ENCODE results near the gene RNF213. TPM values are rescaled to one million over a fixed set of nuclear protein-coding genes. Genes with fewer than 3 reads are reported as not detected.

RNF213 gene
- total RNA-seq, 1 experiment from 2014 or later, result 71.4 TPM

DNA sequence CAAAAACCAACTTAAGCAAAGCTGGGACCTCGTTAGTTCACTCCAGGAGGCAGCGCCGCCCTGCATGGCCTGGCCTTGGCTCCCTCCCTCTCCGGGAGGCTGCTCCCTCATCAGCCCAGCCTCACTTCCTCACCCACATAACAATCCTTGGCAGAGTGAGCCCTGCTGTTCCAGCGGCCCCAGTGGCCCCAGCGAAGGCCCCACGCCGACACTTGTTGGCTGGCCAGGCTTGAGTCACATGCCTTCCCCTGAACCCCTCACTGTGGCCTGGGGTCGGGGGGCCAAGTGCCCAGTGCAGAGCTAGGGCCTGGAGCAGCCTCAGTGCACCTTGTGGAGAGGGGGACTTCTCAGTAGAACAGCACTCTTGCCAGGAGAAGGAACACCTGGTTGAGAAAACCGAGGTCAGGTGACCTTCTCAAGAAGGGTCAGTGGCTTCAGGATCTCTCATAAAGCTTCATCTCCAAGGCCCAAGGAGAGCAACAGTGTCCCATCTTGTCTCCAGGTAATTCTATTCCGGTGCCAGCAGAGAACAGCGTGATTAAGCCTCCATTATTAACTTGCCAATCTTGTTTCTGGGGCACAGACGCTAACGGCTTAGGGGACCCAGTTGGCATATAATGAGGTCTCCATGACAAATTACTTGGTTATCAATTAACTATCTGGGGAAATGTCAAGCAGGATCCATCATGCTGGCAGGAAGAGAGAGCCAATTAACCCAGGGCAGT lies 181.1 kb downstream of the RNF213 start:
- no TSS peak for BruUV-seq (replicated peaks)
- no peak overlapping the region for H2AFZ ChIP-seq (ENCODE audit: low read length)
- POLR2A ChIA-PET (ENCODE audit: unreplicated experiment), result no interaction called here

DNA sequence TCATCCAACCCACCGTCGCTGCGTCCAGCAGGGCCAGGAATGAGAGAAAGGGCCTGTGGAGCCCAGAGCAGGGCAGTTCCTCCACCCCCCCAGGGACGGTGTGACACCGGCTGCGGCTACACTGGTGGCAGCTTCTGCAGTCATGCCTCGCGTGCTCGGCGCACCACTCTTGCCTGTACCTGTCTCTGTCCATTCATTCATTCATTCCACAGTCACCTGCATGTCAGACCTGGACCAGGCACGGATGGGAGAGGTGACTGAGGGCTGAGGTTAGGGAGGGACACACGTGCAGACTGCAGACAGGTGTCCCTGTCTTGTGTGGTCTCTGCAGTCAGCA lies 181.6 kb downstream of the RNF213 start:
- ATAC-seq (no peak), DNase-seq (no peak)
- BruUV-seq (replicated peaks), result no TSS peak
- no peaks in the 10 kb centered on the region for H3F3A ChIP-seq (ENCODE audit: low read length, unreplicated experiment)
- H3K4me1 ChIP-seq (ENCODE audit: insufficient read depth, low read length), result no peaks in the 10 kb centered on the region
- ChIA-PET CTCF (no interaction called here), POLR2A (ENCODE audit: unreplicated experiment) (no interaction called here)
- H3K4me3 ChIP-seq (ENCODE audit: low read length), result no peak overlapping the region
- H3K27me3 ChIP-seq (ENCODE audit: low read length), result no peaks in the 10 kb centered on the region
- intact Hi-C loops (cut with micrococcal nuclease), result no loop called here
- no peak overlapping the region for H2AFZ ChIP-seq (ENCODE audit: low read length)
- TF ChIP-seq, protein P1, sequence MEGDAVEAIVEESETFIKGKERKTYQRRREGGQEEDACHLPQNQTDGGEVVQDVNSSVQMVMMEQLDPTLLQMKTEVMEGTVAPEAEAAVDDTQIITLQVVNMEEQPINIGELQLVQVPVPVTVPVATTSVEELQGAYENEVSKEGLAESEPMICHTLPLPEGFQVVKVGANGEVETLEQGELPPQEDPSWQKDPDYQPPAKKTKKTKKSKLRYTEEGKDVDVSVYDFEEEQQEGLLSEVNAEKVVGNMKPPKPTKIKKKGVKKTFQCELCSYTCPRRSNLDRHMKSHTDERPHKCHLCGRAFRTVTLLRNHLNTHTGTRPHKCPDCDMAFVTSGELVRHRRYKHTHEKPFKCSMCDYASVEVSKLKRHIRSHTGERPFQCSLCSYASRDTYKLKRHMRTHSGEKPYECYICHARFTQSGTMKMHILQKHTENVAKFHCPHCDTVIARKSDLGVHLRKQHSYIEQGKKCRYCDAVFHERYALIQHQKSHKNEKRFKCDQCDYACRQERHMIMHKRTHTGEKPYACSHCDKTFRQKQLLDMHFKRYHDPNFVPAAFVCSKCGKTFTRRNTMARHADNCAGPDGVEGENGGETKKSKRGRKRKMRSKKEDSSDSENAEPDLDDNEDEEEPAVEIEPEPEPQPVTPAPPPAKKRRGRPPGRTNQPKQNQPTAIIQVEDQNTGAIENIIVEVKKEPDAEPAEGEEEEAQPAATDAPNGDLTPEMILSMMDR (conservative IDR thresholded peaks at IDR 0.05; ENCODE audit: low read depth, low read length), result no peak
- TF ChIP-seq EZH2phosphoT487 (IDR thresholded peaks at IDR 0.05; ENCODE audit: borderline replicate concordance, low read length) (no peak), EZH2 (IDR thresholded peaks at IDR 0.05; ENCODE audit: low read length, unreplicated experiment) (no peak)
- no peak overlapping the region for H3K9ac ChIP-seq (ENCODE audit: low read length)
- H3K9me3 ChIP-seq (ENCODE audit: low read length), result no peaks in the 10 kb centered on the region
- H3K27ac ChIP-seq (ENCODE audit: low read length), result no peak overlapping the region
- H3K4me2 ChIP-seq (ENCODE audit: low read length), result no peak overlapping the region
- H3K36me3 ChIP-seq (ENCODE audit: low read depth, low read length), result no peaks in the 10 kb centered on the region
- H3K9me2 ChIP-seq (replicated peaks; ENCODE audit: low read length), result no peaks in the 10 kb centered on the region
- no peaks in the 10 kb centered on the region for H4K20me1 ChIP-seq (ENCODE audit: low read length)
- no peaks in the 10 kb centered on the region for H3K79me2 ChIP-seq (ENCODE audit: low read length)

More for the DNA sequence above, 181.1 kb downstream of the RNF213 start:
- H3K79me2 ChIP-seq (ENCODE audit: low read length), result no peaks in the 10 kb centered on the region
- no peak overlapping the region for H3K4me2 ChIP-seq (ENCODE audit: low read length)
- intact Hi-C loops (cut with micrococcal nuclease), result no loop called here
- TF ChIP-seq EZH2 (IDR thresholded peaks at IDR 0.05; ENCODE audit: low read length, unreplicated experiment), result no peak
- no peak for TF ChIP-seq EZH2phosphoT487 (IDR thresholded peaks at IDR 0.05; ENCODE audit: borderline replicate concordance, low read length)
- TF ChIP-seq, protein P1 (conservative IDR thresholded peaks at IDR 0.05; ENCODE audit: low read depth, low read length), result no peak
- no peak overlapping the region for H3K9ac ChIP-seq (ENCODE audit: low read length)
- no peak for ATAC-seq
- no peak overlapping the region for H3K4me3 ChIP-seq (ENCODE audit: low read length)
- H3K27ac ChIP-seq (ENCODE audit: low read length), result no peak overlapping the region
- H3K27me3 ChIP-seq (ENCODE audit: low read length), result no peaks in the 10 kb centered on the region
- H3K4me1 ChIP-seq (ENCODE audit: insufficient read depth, low read length), result no peaks in the 10 kb centered on the region
- CTCF ChIA-PET, result no interaction called here
- no peaks in the 10 kb centered on the region for H3K9me2 ChIP-seq (replicated peaks; ENCODE audit: low read length)
- H3F3A ChIP-seq (ENCODE audit: low read length, unreplicated experiment), result no peaks in the 10 kb centered on the region
- no peaks in the 10 kb centered on the region for H3K9me3 ChIP-seq (ENCODE audit: low read length)
- DNase-seq, result no peak
- H3K36me3 ChIP-seq (ENCODE audit: low read depth, low read length), result no peaks in the 10 kb centered on the region
- no peaks in the 10 kb centered on the region for H4K20me1 ChIP-seq (ENCODE audit: low read length)

DNA sequence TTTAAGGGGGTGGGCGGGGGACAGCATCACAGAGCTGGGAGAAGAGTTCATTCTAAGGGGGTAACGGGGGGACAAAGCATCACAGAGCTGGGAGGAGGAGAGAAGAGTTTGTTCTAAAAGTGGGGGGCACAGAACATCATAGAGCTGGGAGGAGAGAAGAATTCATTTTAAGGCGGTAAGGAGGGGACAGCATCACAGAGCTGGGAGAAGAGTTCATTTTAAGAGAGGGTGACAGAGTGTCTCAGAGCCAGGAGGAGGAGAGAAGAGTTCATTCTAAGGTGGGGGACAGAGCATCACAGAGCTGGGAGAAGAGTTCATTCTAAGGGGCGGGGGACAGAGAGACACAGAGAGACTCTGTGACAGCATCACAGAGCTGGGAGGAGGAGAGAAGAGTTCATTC lies 182.1 kb downstream of the RNF213 start:
- Histone ChIP-seq H3K79me2 (ENCODE audit: low read length) (no peaks in the 10 kb centered on the region), H3F3A (ENCODE audit: low read length, unreplicated experiment) (no peaks in the 10 kb centered on the region), H3K4me1 (ENCODE audit: insufficient read depth, low read length) (no peaks in the 10 kb centered on the region), H2AFZ (ENCODE audit: low read length) (no peak overlapping the region), H3K4me3 (ENCODE audit: low read length) (no peak overlapping the region), H3K9me3 (ENCODE audit: low read length) (no peaks in the 10 kb centered on the region), H3K27ac (ENCODE audit: low read length) (no peak overlapping the region), H3K36me3 (ENCODE audit: low read depth, low read length) (no peaks in the 10 kb centered on the region), H3K9me2 (replicated peaks; ENCODE audit: low read length) (no peaks in the 10 kb centered on the region), H3K27me3 (ENCODE audit: low read length) (no peaks in the 10 kb centered on the region), H3K9ac (ENCODE audit: low read length) (no peak overlapping the region), H3K4me2 (ENCODE audit: low read length) (no peak overlapping the region), H4K20me1 (ENCODE audit: low read length) (no peaks in the 10 kb centered on the region)
- ATAC-seq, result no peak
- CTCF ChIA-PET, result no interaction called here
- POLR2A ChIA-PET (ENCODE audit: unreplicated experiment), result no interaction called here
- TF ChIP-seq, protein P1 (conservative IDR thresholded peaks at IDR 0.05; ENCODE audit: low read depth, low read length), result no peak
- TF ChIP-seq EZH2phosphoT487 (IDR thresholded peaks at IDR 0.05; ENCODE audit: borderline replicate concordance, low read length) (no peak), EZH2 (IDR thresholded peaks at IDR 0.05; ENCODE audit: low read length, unreplicated experiment) (no peak)
- no TSS peak for BruUV-seq (replicated peaks)
- no peak for DNase-seq
- intact Hi-C loops (cut with micrococcal nuclease), result no loop called here
